Ovary (tissue), 9 donors: Measurements from ENCODE around the gene WNT8B. TPM values are rescaled to one million over a fixed set of nuclear protein-coding genes. Genes with fewer than 3 reads are reported as not detected.
A peak's percentile ranks its signal among the peaks of the same experiment; 100 is the strongest.

ENCODE experiments used
- DNase-seq, 5 donors: peaks; one replicate each; pipeline ENCODE4 v3.0.0-alpha.2; 2019 to 2020
- H3K27ac ChIP-seq, 2 donors: fragments of 200-600 bp; one replicate each; pipeline versions ENCODE4 v1.5.1 to v1.8.0; 2019 to 2022
- H3K27me3 ChIP-seq: fragments of 200-600 bp; one replicate; pipeline ENCODE4 v1.8.0; 2022
- H3K36me3 ChIP-seq: fragments of 200-600 bp; sonication (generic); one replicate; pipeline ENCODE4 v1.5.1; 2019
- H3K4me1 ChIP-seq: one replicate; pipeline ENCODE4 v1.8.1; 2013; ENCODE audit warnings: mild to moderate bottlenecking, moderate library complexity; ENCODE audit not compliant: insufficient read depth
- H3K4me3 ChIP-seq: fragments of 200-600 bp; sonication (generic); one replicate; pipeline ENCODE4 v1.5.1; 2017
- H3K9me3 ChIP-seq, 2 donors: fragments of 200-600 bp in 1 of 2; sonication (generic) in 1 of 2; one replicate each; pipeline versions ENCODE4 v1.5.1 to v1.8.1; 2013 to 2019; ENCODE audit warnings: mild to moderate bottlenecking in 1 of 2, moderate library complexity in 1 of 2
- EP300 ChIP-seq: sonication (generic); formaldehyde crosslinking; IDR thresholded peaks from one replicate; pipeline ENCODE4 v1.6.1; 2017; ENCODE audit warnings: antibody characterized with exemption
- POLR2A ChIP-seq: fragments of 450-650 bp; IDR thresholded peaks from one replicate; pipeline ENCODE4 v1.6.1; 2017; ENCODE audit warnings: antibody characterized with exemption, mild to moderate bottlenecking, moderate library complexity
- WGBS, 3 donors: extraction: QIAGEN DNeasy Blood & Tissue Kit in 1 of 3; methylation state at CpG; one replicate each; pipeline versions ENCODE4 v1.1.5 to v1.1.7; 2013 to 2017; 5-methylcytosine and 5-hydroxymethylcytosine counted together
- intact Hi-C, 4 donors: fragments of 100-400 bp; cut with DNase I; formaldehyde crosslinking; loops; one replicate each; pipeline versions ENCODE4 v1.11.0 to v1.15.1; 2022 to 2023
- polyA plus RNA-seq, 2 donors: library from polyadenylated mRNA; stranded (reverse); fragments of 200-250 nt in 1 of 2; fragments of 350-450 nt in 1 of 2; fragmentation: Illumina TruSeq in 1 of 2; extraction: RNeasy Lipid Tissue Mini Kit (QIAGEN cat#74804) in 1 of 2; gene quantifications; one replicate each; pipeline ENCODE4 v1.2.3, GENCODE V29; 2013 to 2014
- total RNA-seq, 7 donors: library from RNA; depleted of rRNA in 2 of 7; stranded (reverse); fragments of >200 nt in 2 of 7; fragmentation: NEBNext Ultra II Directional in 3 of 7; extraction: Animal tissue kit (Norgen Biotek cat#: 25700) in 3 of 7; gene quantifications; one replicate each; pipeline versions ENCODE4 v1.1.0 to v1.2.4, GENCODE V29; 2016 to 2023
- TF ChIP-seq, protein P1 (sequence below), 3 donors: fragments of 450-650 bp in 2 of 3; fragments of 200-600 bp in 1 of 3; IDR thresholded peaks; one replicate each; pipeline versions ENCODE4 v1.5.1 to v1.8.0; 2016 to 2022; ENCODE audit warnings: antibody characterized with exemption in 3 of 3, mild to moderate bottlenecking in 1 of 3
- donor health status: DM: no; HTN: no; CAD: no; lungs with moderate emphysema.
- donor health status: DM: no; HTN: no; CAD: no.
- donor health status: Bipolar disorder and iron deficiency.
- donor health status: DM: yes; HTN: yes; CAD: no.
- donor health status: DM: no; HTN: no; CAD: no.
- donor health status: DM: yes; HTN: yes; CAD: no.

Gene WNT8B
- total and polyA plus RNA-seq, 9 donors = 0.06 to 0.36 (median 0.24) TPM; not detected in 5

- no peaks in the 10 kb centered on the region for H3K27me3 ChIP-seq
- no peak for TF ChIP-seq POLR2A
- TF ChIP-seq, protein P1, sequence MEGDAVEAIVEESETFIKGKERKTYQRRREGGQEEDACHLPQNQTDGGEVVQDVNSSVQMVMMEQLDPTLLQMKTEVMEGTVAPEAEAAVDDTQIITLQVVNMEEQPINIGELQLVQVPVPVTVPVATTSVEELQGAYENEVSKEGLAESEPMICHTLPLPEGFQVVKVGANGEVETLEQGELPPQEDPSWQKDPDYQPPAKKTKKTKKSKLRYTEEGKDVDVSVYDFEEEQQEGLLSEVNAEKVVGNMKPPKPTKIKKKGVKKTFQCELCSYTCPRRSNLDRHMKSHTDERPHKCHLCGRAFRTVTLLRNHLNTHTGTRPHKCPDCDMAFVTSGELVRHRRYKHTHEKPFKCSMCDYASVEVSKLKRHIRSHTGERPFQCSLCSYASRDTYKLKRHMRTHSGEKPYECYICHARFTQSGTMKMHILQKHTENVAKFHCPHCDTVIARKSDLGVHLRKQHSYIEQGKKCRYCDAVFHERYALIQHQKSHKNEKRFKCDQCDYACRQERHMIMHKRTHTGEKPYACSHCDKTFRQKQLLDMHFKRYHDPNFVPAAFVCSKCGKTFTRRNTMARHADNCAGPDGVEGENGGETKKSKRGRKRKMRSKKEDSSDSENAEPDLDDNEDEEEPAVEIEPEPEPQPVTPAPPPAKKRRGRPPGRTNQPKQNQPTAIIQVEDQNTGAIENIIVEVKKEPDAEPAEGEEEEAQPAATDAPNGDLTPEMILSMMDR (IDR thresholded peaks at IDR 0.05) = peak; percentile 84 to 99 (median 99)
- H3K9me3 ChIP-seq = no peaks in the 10 kb centered on the region
- intact Hi-C loops = loop anchor here (1.0 to 5.0 kb wide), 3 partner anchors 91 to 95 kb away; no protein-coding TSS in a partner anchor
- no peak overlapping the region for H3K27ac ChIP-seq
- peaks cover 3% of the 10 kb centered on the region for H3K4me1 ChIP-seq
- DNase-seq = peak; percentile 89 to 96 (median 95)
- no peaks in the 10 kb centered on the region for H3K36me3 ChIP-seq
- WGBS, 3 donors = 20 to 22% (median 20%) methylated on average over 13 of the region's 13 CpGs
- no peak overlapping the region for H3K4me3 ChIP-seq
Measured at GRCh38 chr10:100433253-100434240, 29.3 kb upstream of the WNT8B start.

- intact Hi-C loops = no loop called here
- no peaks in the 10 kb centered on the region for H3K36me3 ChIP-seq
- H3K27me3 ChIP-seq = no peaks in the 10 kb centered on the region
- H3K27ac ChIP-seq = no peak overlapping the region
- H3K4me3 ChIP-seq = no peak overlapping the region
- WGBS, 3 donors = 55 to 69% (median 62%) methylated on average over 3 of the region's 3 CpGs
- peaks cover 1% of the 10 kb centered on the region for H3K4me1 ChIP-seq
- no peaks in the 10 kb centered on the region for H3K9me3 ChIP-seq
- TF ChIP-seq POLR2A = no peak
- TF ChIP-seq EP300 = no peak
- TF ChIP-seq, protein P1 (IDR thresholded peaks at IDR 0.05) = no peak
- no peak for DNase-seq
Measured at GRCh38 chr10:100436255-100436654, 26.6 kb upstream of the WNT8B start.

DNA sequence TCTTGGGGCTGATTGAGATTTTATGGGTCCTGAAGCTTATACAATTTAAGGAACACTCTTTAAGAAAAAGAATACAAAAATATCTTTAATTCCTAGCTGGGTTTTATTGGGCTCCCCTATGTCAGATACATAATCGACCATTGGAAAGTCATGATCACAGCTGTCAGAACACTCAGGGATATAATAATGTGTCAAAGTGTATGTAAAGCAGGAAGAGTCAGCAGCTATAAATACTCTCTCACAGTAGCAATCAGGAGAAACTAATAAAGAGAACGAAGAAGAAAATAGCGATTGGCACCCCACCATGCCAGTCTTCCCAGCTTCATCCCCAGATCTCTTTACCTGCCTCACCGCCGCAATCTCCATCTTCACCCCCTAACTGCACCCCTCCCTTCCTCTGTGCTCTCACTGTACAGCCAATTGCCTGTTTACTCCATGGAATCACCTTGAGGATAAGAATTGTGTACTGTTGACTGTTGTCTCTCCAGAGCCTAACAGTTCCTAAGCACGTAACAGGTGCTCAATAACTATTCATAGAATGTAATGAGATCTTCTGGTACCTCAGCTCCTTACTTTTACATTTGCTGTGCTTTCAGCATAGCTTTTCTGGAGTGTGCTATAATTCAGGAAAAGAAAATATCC is 24.0 kb upstream of the WNT8B start:
- TF ChIP-seq POLR2A = no peak
- TF ChIP-seq EP300 = no peak
- TF ChIP-seq, protein P1 (IDR thresholded peaks at IDR 0.05) = no peak
- WGBS, 3 donors = 87 to 90% (median 88%) methylated on average over 6 of the region's 6 CpGs
- Histone ChIP-seq H3K27me3 (no peaks in the 10 kb centered on the region), H3K9me3 (no peaks in the 10 kb centered on the region), H3K27ac (no peak overlapping the region), H3K36me3 (no peaks in the 10 kb centered on the region), H3K4me3 (no peak overlapping the region), H3K4me1 (no peaks in the 10 kb centered on the region)
- DNase-seq = no peak
- intact Hi-C loops = no loop called here

- Histone ChIP-seq H3K36me3 (no peaks in the 10 kb centered on the region), H3K9me3 (no peaks in the 10 kb centered on the region), H3K4me1 (no peaks in the 10 kb centered on the region), H3K27ac (no peak overlapping the region), H3K4me3 (no peak overlapping the region), H3K27me3 (no peaks in the 10 kb centered on the region)
- WGBS, 3 donors = 76 to 82% (median 77%) methylated on average over 3 of the region's 3 CpGs
- TF ChIP-seq, protein P1 (IDR thresholded peaks at IDR 0.05) = no peak
- no peak for TF ChIP-seq EP300
- no peak for TF ChIP-seq POLR2A
- DNase-seq = no peak
- intact Hi-C loops = no loop called here
Measured at GRCh38 chr10:100442548-100442947, 20.3 kb upstream of the WNT8B start.
